AG08395 (cell line): ENCODE measurements around the gene ILK.
A peak's percentile ranks its signal among the peaks of the same experiment; 100 is the strongest.

Experiments used
- DNase-seq: peaks from one replicate; pipeline ENCODE4 v3.0.0; 2012; ENCODE audit warnings: mixed read lengths, low spot score

The ILK gene

DNA sequence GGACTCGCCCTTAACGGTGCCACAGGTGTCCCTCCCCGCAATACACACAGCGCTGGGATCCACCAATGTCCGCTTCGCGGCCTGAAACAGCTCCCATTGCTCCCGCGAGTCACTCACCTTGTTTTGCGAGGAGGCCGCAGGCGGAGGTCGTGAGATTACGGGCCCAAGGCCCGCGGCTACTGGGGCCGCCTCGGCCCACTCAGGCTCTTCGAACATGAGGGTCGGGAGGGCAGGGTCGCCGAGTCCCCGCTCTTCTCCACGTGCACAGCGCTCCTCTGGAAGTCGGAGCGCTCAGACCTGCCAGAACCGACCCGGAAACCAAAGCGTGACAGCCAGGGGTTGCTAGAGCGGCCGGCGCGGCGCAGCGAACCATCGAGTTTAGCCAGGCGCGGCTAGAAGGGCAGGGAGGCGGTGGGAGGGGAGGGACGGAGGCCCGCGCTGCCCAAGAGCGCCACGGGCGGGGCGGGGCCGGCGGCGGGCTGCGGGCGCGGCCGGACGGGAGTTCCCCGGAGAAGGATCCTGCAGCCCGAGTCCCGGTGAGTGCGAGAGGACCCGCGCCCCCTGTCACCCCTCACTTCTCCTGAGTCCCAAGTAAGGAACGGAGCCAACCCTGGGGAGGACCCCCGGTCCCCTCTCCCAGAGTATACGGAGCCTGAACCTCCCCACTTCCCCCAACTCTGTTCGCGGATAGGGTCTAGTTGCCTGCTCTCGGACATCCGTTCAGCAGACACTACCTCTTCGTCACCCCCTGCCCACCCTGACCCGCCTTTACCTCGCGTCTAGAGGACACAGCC lies at the start of gene ILK, which contains the start of gene RRP8:
TSS of gene ILK (plus strand) at position 488 of the 794 bp plus-strand sequence. CDS start 498 bp downstream, outside the sequence.
TSS of gene RRP8 (minus strand) at position 330 of the 794 bp plus-strand sequence. CDS start at position 216, 114 bp downstream.
- peak; percentile 94 for DNase-seq

DNA sequence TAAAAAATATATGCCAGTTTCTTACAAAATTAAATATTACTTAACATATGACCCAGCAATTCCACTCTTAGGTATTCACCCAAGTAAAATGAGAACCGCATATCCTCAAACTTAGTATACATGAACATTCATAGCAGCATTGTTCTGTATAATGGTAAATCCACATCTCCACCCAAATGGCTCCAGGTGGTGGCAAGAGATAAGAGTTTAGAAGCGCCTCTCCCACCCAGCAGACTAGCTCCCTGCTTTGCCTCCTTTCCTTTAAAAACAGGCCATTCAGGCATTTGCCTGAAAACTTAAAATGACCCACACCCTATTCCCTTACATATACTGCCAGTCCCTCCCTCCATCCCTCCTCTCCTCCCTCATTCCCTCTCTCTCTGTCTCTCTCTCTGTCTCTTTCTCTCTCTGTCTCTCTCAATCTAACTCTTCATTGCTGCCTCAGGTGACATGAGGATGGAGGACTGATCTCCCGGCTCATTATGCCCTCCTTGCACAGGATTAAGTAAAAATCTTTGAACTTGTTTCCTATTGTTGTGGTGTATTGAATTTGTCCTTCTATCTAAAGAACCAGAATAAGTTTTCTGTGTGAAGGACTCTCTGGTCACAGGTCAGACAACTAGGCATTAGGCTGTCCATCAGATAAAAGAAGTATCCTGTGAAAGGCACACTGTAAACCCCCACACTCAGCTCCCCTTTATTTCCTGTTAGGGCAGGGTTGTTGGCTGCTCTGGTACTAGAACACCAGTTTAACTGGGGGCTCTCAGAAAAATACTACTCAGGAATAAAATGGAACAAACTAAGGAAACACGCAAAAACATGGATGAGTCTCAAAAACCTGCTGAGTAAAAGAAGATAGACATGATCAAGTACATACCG lies 48.5 kb upstream of the ILK start:
- DNase-seq, result no peak

GRCh38 chr11:6556139-6556949 lies 47.2 kb upstream of the ILK start:
- DNase-seq, result no peak

- DNase-seq, result no peak
Measured at GRCh38 chr11:6557063-6557462, 46.5 kb upstream of the ILK start.

GRCh38 chr11:6557761-6558674 lies 45.6 kb upstream of the ILK start:
- DNase-seq, result no peak

GRCh38 chr11:6559369-6559768 lies 44.2 kb upstream of the ILK start:
- no peak for DNase-seq

DNA sequence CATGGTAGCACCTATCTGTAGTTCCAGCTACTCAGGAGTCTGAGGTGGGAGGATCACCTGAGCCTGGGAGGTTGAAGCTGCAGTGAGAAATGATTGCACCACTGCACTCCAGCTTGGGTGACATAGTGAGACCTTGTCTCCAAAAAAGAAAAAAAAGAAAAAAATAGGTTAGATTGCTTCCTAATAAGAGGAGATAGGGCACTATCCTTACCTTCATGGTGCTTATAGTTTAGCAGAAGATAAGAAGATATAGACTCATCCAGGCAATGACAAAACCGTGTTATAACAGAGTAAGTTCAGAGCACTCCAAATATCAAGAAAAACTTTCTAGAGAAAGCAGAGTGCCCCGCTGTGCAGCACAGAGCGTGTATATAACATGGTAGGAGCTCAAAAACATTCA lies 42.3 kb upstream of the ILK start:
- DNase-seq, result no peak

DNA sequence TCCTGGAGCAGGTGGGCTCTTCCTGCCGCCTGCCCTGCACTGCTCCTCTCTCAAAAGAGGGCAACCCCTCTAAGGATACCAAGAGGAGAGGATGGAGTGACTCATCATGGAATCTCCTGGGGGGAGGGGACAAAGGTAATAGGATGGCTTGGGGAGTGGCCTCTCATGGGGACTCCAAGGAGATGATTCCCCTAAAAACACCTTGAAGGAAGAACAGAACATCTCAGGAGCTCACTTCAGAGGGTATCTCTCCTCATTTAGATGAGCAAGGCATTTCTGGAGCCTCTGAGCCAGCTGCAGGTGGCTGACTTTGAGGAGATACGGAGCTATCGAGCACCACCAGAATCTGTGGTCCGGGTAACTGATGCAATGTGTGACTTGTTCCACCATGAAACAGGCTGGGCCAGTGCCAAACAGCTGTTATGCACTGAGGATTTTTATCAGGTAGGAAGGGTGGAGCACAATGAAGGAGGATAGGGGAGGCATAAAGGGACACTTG lies 40.4 kb upstream of the ILK start:
- no peak for DNase-seq

DNA sequence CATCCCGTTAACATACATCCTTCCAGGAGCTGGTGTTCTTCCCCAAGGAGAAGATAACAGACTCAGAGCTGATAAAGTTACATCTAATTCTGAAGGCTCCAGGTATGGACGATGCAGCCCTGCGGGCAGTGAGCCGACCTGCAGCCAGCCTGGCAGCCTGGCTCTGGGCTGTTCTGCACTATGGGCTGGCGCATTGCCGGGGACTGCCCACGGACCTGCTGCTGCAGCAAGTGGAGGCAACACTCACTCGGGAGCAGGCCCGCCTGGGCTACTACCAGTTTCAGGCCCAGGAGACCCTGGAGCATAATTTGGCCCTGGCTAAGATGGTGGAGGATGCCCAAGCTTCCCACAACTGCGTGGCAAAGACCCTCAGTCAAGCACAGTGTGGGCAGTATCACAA lies 39.9 kb upstream of the ILK start:
- no peak for DNase-seq

GRCh38 chr11:6565325-6565724 lies 38.2 kb upstream of the ILK start:
- no peak for DNase-seq

DNA sequence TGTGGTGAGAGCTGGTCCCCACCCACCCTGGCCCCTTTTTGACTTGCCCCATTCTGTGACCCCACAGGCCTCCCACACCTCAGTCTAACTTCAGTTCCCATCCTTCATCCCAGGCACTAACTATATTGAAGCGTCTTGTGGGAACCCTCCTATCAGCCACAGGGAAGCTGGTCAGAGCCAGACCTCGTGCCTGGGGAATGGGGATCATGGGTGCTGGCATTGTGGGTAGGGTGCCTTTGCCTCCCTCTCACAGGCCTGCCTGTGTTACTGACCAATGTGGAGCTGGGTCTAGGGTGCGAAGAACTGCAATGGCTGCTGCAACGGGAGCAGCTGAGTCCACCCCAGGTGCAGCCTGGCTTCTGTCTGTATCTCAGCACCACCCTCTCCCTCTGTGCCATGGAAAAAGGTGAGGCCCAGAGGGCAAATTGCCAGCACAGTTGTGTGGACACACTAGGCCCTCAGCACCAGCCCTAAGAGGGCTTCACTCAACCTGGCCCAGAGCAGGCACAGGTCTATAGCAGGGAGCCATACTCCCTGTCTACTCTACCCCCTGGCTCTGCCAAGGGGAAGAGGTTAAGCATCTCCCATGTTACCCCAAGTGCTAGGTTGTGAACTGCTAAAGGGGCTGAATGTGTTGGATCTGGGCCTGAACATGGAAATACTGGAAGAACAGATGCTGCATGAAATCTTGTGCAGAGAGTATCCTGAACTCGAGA lies 37.4 kb upstream of the ILK start:
- no peak for DNase-seq

- no peak for DNase-seq
Measured at GRCh38 chr11:6566704-6567370, 36.7 kb upstream of the ILK start.

- DNase-seq, result no peak
Measured at GRCh38 chr11:6567371-6567745, 36.2 kb upstream of the ILK start.

DNA sequence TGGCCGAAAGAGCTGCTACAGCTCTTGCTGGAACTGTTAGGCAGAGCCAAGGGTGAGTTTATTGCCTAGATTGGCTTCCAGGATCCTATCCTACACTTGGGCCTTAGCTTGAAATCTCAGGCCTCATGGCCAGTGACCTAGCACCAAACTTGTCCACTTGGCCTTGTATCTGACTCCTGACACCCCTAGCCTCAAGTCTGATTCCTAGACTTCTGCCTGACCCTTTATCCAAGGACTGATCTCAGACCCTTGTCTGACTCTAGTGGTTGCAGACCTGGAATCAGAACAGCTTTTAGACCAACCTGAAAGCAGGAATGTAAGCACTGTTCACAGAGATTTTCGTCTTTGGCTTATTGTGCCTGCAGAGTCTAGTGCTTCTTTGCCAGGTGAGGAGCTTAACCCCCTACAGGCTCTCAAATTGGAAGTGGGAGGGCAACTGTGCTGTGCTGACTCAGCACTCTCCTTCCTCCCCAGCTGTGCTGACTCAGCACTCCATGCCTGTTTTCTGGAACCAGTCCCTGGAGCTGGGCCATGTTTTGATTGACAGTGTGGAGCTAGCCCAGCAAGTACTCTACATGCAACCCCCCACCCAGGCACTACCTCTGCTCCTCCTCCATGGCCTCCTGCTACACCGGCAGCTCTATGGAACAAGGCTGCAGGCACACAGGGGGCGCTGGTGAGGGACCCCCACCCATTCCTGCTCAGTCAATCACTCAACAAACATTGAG lies 35.2 kb upstream of the ILK start:
- DNase-seq, result peak; percentile 58

DNA sequence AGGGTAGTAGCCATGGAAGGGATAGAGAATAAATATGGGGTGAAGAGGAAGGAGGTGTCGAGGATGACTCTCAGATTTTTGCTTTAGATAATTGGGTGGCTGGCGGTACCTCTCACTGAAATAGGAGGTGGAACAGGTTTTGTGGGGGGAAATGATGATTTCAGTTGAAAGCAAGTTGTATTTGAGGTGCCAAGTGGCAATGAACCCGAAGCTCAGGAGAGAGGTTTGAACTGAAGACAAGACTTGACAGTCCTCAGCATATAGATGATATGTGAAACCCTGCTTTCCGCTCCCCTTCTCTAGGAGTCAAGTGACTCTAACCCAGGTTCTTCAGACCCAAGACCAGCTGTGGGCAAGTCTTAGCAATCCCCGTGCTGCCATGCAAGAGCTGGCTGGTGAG lies 33.9 kb upstream of the ILK start:
- DNase-seq, result no peak

GRCh38 chr11:6570691-6571427 lies 32.7 kb upstream of the ILK start:
- DNase-seq, result no peak

GRCh38 chr11:6571434-6572008 lies 32.1 kb upstream of the ILK start:
- no peak for DNase-seq

- peak; percentile 83 for DNase-seq
Measured at GRCh38 chr11:6572215-6572614, 31.4 kb upstream of the ILK start.
